Activated B cell treated with CpG ODN at 0.5 μM for 24 hours (primary cell): ENCODE measurements around the gene DEK. TPM values are rescaled to one million over a fixed set of nuclear protein-coding genes. Genes with fewer than 3 reads are reported as not detected.

Experiments
- ATAC-seq: fragments of 200-7000 bp; cut with Tn5 transposase; one replicate; pipeline ENCODE4 v1.10.0; 2021; ENCODE audit warnings: low read depth, mild to moderate bottlenecking, moderate library complexity
- CTCF ChIA-PET: fragments of 350-600 bp; sonication (Branson Sonifier 250); formaldehyde crosslinking; loops from one replicate; lab custom pipeline; 2021; ENCODE audit warnings: antibody characterized with exemption; lab: Charles Lee
- POLR2A ChIA-PET: fragments of 350-600 bp; sonication (Branson Sonifier 250); formaldehyde crosslinking; loops from one replicate; lab custom pipeline; 2021; ENCODE audit warnings: antibody characterized with exemption; lab: Charles Lee
- DNase-seq: peaks from one replicate; pipeline ENCODE4 v3.0.0; 2022
- H3K27ac Mint-ChIP-seq: one replicate; pipeline ENCODE4 v1.8.0; 2020; ENCODE audit warnings: mixed read lengths
- H3K27me3 Mint-ChIP-seq: one replicate; pipeline ENCODE4 v1.8.0; 2021; ENCODE audit warnings: mixed read lengths
- H3K36me3 Mint-ChIP-seq: one replicate; pipeline ENCODE4 v1.8.0; 2021; ENCODE audit warnings: low read depth, mixed read lengths
- H3K4me1 Mint-ChIP-seq: one replicate; pipeline ENCODE4 v1.8.0; 2021; ENCODE audit warnings: mixed read lengths
- H3K4me3 Mint-ChIP-seq: one replicate; pipeline ENCODE4 v1.8.0; 2020; ENCODE audit warnings: mild to moderate bottlenecking, mixed read lengths
- H3K9me3 Mint-ChIP-seq: one replicate; pipeline ENCODE4 v1.8.0; 2020; ENCODE audit warnings: mixed read lengths
- intact Hi-C: fragments of 100-400 bp; cut with micrococcal nuclease; formaldehyde crosslinking; loops from one replicate; pipeline ENCODE4 v1.15.1; 2024
- total RNA-seq: library from RNA; stranded (reverse); gene quantifications from 2 replicates; pipeline ENCODE4 v1.2.3, GENCODE V29; 2022
- TF ChIP-seq, protein P1 (sequence below): fragments of 200-600 bp; IDR thresholded peaks from one replicate; pipeline ENCODE4 v1.8.0; 2022; ENCODE audit warnings: antibody characterized with exemption, mild to moderate bottlenecking

DEK gene
- total RNA-seq, 1 donor from 2014 or later, result 80.8 TPM

DNA sequence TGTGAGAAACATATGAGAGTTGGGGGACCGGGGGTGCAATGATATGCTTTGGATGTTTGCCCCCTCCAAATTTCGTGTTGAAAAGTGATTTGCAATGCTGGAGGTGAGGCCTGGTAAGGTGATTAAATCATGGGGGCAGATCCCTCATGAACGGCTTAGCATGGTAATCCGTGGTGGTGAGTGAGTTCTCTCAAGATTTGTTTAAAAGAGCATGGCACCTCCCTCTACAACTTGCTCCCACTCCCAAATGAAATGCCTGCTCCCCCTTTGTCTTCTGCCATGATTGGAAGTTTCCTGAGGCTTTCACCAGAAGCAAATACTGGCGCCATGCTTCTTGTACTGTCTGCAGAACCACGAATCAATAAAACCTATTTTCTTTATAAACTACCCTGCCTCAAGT is 2.5 kb downstream of the DEK start:
- intact Hi-C loops, result loop anchor here (2.0 to 10.0 kb wide), 7 partner anchors 13 to 1950 kb away; partner anchors contain the start of genes FAM8A1, MBOAT1 and RNF144B

DNA sequence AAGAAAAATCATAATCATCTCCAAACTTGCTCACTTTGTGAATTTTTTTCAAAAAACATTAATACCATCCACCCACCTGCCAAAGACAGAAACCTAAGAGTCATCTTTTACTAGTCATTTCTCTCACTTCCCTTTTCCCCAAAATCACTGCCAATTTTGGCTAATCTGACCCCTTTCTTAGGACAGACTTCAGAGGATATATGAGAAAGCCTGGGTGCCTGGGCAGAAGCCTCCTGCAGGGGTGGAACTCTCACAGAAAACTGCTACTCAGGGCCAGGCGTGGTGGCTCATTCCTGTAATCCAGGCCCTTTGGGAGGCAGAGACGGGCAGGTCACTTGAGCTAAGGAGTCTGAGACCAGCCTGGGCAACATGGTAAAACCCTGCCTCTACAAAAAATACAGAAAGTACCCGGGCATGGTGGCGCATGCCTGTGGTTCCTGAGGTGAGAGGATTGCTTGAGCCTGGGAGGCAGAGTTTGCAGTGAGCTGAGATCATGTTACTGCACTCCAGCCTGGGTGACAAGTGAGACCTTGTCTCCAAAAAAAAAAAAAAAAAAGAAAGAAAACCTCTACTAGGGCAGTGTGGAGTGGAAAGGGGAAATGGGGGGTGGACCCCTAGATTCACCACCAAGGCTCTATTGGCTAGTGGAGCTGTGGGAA is 3.8 kb downstream of the DEK start:
- ChIA-PET CTCF (interaction anchor here (0.9 kb wide), 1 partner anchor 14 kb away, joined by 3 read pairs; no protein-coding TSS in a partner anchor), POLR2A (interaction anchor here (0.5 to 0.9 kb wide), 5 partner anchors 16 to 560 kb away, joined by 3 to 5 read pairs (median 4); partner anchors contain the start of gene RNF144B)
- Mint-ChIP-seq H3K27ac (peak overlapping the region; percentile 91), H3K36me3 (peaks cover 45% of the 10 kb centered on the region), H3K4me1 (peaks cover 52% of the 10 kb centered on the region), H3K27me3 (no peaks in the 10 kb centered on the region), H3K4me3 (peak overlapping the region; percentile 64), H3K9me3 (no peaks in the 10 kb centered on the region)
- peak; percentile 32 for ATAC-seq
- TF ChIP-seq, protein P1, sequence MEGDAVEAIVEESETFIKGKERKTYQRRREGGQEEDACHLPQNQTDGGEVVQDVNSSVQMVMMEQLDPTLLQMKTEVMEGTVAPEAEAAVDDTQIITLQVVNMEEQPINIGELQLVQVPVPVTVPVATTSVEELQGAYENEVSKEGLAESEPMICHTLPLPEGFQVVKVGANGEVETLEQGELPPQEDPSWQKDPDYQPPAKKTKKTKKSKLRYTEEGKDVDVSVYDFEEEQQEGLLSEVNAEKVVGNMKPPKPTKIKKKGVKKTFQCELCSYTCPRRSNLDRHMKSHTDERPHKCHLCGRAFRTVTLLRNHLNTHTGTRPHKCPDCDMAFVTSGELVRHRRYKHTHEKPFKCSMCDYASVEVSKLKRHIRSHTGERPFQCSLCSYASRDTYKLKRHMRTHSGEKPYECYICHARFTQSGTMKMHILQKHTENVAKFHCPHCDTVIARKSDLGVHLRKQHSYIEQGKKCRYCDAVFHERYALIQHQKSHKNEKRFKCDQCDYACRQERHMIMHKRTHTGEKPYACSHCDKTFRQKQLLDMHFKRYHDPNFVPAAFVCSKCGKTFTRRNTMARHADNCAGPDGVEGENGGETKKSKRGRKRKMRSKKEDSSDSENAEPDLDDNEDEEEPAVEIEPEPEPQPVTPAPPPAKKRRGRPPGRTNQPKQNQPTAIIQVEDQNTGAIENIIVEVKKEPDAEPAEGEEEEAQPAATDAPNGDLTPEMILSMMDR, result no peak
- peak; percentile 42 for DNase-seq
- intact Hi-C loops, result loop anchor here (5.0 to 10.0 kb wide), 4 partner anchors 46 to 1952 kb away; partner anchors contain the start of genes FAM8A1, MBOAT1 and RNF144B

More for the DNA sequence above, 2.5 kb downstream of the DEK start:
- peak overlapping the region; percentile 91 for H3K27ac Mint-ChIP-seq
- peaks cover 36% of the 10 kb centered on the region for H3K36me3 Mint-ChIP-seq
- H3K27me3 Mint-ChIP-seq, result no peaks in the 10 kb centered on the region
- CTCF ChIA-PET, result no interaction called here
- ATAC-seq (no peak), DNase-seq (no peak)
- POLR2A ChIA-PET, result no interaction called here
- peaks cover 53% of the 10 kb centered on the region for H3K4me1 Mint-ChIP-seq
- no peaks in the 10 kb centered on the region for H3K9me3 Mint-ChIP-seq
- H3K4me3 Mint-ChIP-seq, result peak overlapping the region; percentile 88
- TF ChIP-seq, protein P1, result no peak

DNA sequence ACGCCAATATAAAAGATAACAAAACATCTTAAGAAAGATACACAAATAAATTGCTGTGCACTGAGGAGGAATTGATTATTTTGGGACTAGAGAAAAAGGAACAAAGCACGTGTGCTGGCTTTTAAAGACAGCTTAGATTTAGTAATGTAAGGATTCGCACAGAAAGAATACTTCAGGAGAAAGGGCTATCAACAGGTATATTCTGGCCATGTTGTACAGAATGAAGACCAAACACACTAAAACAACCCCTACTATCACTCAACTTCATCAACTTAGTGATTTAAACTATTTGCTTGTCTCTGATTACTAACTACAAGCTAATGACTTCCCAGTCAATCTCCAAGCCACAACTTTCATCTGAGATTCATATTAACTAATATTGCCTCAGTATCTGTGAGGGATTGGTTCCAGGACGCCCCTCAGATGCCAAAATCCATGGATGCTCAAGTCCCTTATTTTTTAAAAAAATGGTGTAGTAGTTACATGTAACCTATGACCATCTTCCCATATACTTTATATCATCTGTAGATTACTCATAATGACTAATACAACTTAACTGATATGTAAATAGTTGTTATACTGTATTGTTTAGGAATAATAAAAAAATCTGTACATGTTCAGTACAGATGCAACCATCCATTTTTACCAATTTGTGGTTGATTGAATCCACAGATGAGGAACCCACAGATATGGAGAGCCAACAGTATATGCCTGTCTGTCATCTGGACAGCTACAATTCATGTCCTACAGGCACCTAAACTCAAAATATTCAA is 4.5 kb downstream of the DEK start:
- no peak for DNase-seq
- H3K36me3 Mint-ChIP-seq, result peaks cover 50% of the 10 kb centered on the region
- no peak for ATAC-seq
- TF ChIP-seq, protein P1, result no peak
- no peaks in the 10 kb centered on the region for H3K27me3 Mint-ChIP-seq
- ChIA-PET CTCF (no interaction called here), POLR2A (interaction anchor here (0.6 to 0.7 kb wide), 3 partner anchors 44 to 221 kb away, joined by 3 to 5 read pairs (median 4); no protein-coding TSS in a partner anchor)
- H3K4me1 Mint-ChIP-seq, result peaks cover 45% of the 10 kb centered on the region
- H3K4me3 Mint-ChIP-seq, result no peak overlapping the region
- intact Hi-C loops, result loop anchor here (5.0 to 10.0 kb wide), 4 partner anchors 45 to 1952 kb away; partner anchors contain the start of genes FAM8A1, MBOAT1 and RNF144B
- H3K27ac Mint-ChIP-seq, result peak overlapping the region; percentile 91
- no peaks in the 10 kb centered on the region for H3K9me3 Mint-ChIP-seq

DNA sequence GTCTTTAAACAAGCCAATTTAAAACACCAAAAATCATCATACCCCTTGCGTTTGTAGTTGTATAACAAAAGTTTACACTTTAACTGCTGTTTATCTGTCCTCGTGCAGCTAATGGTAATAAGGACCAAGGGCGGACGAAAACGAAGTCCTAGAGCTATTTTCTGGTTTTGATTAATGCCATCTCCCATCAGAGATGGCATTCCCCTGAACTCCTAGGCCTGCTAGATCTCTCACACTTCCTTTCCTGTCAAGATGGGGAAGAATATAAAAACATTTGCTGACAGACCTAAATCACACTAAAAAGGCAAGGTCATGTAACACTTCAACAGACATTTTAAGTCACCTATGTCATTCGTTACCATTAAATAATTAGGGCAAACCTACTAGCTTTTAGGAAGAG is 9.5 kb downstream of the DEK start:
- POLR2A ChIA-PET, result no interaction called here
- ATAC-seq, result no peak
- H3K9me3 Mint-ChIP-seq, result no peaks in the 10 kb centered on the region
- CTCF ChIA-PET, result no interaction called here
- H3K36me3 Mint-ChIP-seq, result peaks cover 62% of the 10 kb centered on the region
- no peak overlapping the region for H3K4me3 Mint-ChIP-seq
- H3K4me1 Mint-ChIP-seq, result peaks cover 9% of the 10 kb centered on the region
- H3K27me3 Mint-ChIP-seq, result no peaks in the 10 kb centered on the region
- DNase-seq, result no peak
- no peak overlapping the region for H3K27ac Mint-ChIP-seq
- TF ChIP-seq, protein P1, result no peak
- intact Hi-C loops, result no loop called here

DNA sequence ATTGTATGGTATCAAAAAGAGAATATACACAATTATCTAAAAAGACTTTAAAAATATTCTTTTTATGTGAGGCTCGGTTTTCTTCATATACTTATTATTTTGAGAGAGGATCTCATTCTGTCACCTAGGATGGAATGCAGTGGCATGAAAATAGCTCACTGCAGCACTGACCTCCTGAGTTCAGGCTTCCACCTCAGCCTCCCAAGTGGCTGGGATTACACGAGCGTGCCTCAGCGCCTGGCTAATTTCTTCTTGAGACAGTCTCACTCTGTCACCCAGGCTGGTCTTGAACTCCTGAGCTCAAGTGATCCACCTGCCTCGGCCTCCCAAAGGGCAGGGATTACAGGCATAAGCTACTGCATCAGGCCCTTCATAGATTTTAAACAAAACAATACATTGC is 10.7 kb downstream of the DEK start:
- DNase-seq (no peak), ATAC-seq (no peak)
- Mint-ChIP-seq H3K4me1 (peaks cover under 1% of the 10 kb centered on the region), H3K4me3 (no peak overlapping the region), H3K9me3 (no peaks in the 10 kb centered on the region), H3K27ac (no peak overlapping the region), H3K36me3 (peaks cover 67% of the 10 kb centered on the region), H3K27me3 (no peaks in the 10 kb centered on the region)
- intact Hi-C loops, result no loop called here
- ChIA-PET CTCF (no interaction called here), POLR2A (no interaction called here)
- TF ChIP-seq, protein P1, result no peak
